Glutamatergic neuron (in vitro differentiated cells): ENCODE data around the gene ETV3L. TPM values are rescaled to one million over a fixed set of nuclear protein-coding genes. Genes with fewer than 3 reads are reported as not detected.

Experiments
- DNase-seq: peaks from one replicate; pipeline ENCODE4 v3.0.0; 2022
- H3K27ac Mint-ChIP-seq: one replicate; pipeline ENCODE4 v1.8.0; 2020; ENCODE audit warnings: mild to moderate bottlenecking, mixed read lengths, inconsistent platforms; ENCODE audit not compliant: unreplicated experiment
- H3K27me3 Mint-ChIP-seq: one replicate; pipeline ENCODE4 v1.8.0; 2020; ENCODE audit warnings: mild to moderate bottlenecking, moderate library complexity, mixed read lengths, inconsistent platforms; ENCODE audit not compliant: unreplicated experiment
- H3K36me3 Mint-ChIP-seq: one replicate; pipeline ENCODE4 v1.8.0; 2020; ENCODE audit warnings: mild to moderate bottlenecking, mixed read lengths, inconsistent platforms; ENCODE audit not compliant: unreplicated experiment
- H3K4me1 Mint-ChIP-seq: one replicate; pipeline ENCODE4 v1.8.0; 2020; ENCODE audit warnings: mild to moderate bottlenecking, low read depth, mixed read lengths, inconsistent platforms; ENCODE audit not compliant: unreplicated experiment
- H3K4me3 Mint-ChIP-seq: one replicate; pipeline ENCODE4 v1.8.0; 2020; ENCODE audit warnings: mild to moderate bottlenecking, mixed read lengths, inconsistent platforms; ENCODE audit not compliant: unreplicated experiment
- H3K9me3 Mint-ChIP-seq: one replicate; pipeline ENCODE4 v1.8.0; 2020; ENCODE audit warnings: mild to moderate bottlenecking, moderate library complexity, mixed read lengths, inconsistent platforms; ENCODE audit not compliant: unreplicated experiment
- total RNA-seq: library from RNA; stranded (reverse); fragmentation: NEBNext Ultra II Directional; extraction: Animal tissue kit (Norgen Biotek cat#: 25700); gene quantifications from one replicate; pipeline ENCODE4 v1.2.1, GENCODE V29; 2021; ENCODE audit not compliant: unreplicated experiment
- TF ChIP-seq, protein P1 (sequence below): fragments of 200-600 bp; sonication (generic); IDR thresholded peaks from one replicate; pipeline ENCODE4 v1.5.0; 2021; ENCODE audit not compliant: partially characterized antibody, unreplicated experiment

Gene ETV3L
- total RNA-seq, 1 donor from 2014 or later = not detected

DNA sequence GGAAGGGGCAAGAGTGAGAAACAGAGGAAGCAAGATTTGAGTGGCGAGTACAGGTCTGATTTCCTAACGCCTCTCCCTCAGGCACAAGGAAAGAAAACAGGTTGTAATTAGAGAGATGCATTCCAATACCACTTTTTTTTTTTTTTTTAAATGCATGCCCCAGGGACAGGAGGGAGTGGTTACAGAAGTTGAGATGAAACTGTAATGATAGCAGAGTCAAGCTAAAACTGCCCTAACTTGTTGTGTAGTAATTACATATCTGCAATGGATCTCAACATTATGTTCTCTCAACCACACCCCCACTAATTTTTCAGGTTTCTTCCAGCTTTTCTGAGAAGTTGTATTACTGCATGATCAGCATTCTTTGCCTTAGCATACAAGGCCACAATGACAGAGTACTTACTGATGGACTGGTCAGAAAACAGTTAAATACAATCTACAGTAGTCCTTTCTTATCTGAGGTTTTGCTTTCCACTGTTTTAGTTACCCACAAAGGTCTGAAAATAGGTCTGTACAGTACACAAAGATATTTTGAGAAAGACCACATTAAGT, 33.1 kb upstream of the ETV3L start:
- Mint-ChIP-seq H3K27ac (no peak overlapping the region), H3K27me3 (peaks cover 9% of the 10 kb centered on the region), H3K4me1 (peaks cover 8% of the 10 kb centered on the region), H3K9me3 (peaks cover 11% of the 10 kb centered on the region), H3K4me3 (no peak overlapping the region), H3K36me3 (no peaks in the 10 kb centered on the region)
- TF ChIP-seq, protein P1, sequence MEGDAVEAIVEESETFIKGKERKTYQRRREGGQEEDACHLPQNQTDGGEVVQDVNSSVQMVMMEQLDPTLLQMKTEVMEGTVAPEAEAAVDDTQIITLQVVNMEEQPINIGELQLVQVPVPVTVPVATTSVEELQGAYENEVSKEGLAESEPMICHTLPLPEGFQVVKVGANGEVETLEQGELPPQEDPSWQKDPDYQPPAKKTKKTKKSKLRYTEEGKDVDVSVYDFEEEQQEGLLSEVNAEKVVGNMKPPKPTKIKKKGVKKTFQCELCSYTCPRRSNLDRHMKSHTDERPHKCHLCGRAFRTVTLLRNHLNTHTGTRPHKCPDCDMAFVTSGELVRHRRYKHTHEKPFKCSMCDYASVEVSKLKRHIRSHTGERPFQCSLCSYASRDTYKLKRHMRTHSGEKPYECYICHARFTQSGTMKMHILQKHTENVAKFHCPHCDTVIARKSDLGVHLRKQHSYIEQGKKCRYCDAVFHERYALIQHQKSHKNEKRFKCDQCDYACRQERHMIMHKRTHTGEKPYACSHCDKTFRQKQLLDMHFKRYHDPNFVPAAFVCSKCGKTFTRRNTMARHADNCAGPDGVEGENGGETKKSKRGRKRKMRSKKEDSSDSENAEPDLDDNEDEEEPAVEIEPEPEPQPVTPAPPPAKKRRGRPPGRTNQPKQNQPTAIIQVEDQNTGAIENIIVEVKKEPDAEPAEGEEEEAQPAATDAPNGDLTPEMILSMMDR = no peak
- no peak for DNase-seq

DNA sequence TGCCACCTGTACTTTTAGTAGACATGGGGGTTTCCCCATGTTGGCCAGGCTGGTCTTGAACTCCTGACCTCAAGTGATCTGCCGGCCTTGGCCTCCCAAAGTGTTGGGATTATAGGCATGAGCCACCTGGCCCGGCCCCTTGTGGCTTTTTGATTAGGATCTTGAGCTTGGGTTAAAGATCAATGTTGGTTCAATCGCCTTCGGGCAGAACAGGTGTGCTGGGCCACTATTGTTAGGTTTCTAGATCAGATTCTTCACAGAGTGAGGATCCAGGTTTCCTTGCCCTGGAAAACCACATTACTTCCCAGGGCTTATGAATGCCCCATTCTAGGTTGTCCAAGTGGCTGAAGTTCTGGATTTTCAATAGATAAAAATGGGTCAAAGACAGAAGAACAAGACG, 32.5 kb upstream of the ETV3L start:
- TF ChIP-seq, protein P1 = no peak
- no peaks in the 10 kb centered on the region for H3K36me3 Mint-ChIP-seq
- DNase-seq = no peak
- H3K27me3 Mint-ChIP-seq = peaks cover 3% of the 10 kb centered on the region
- no peak overlapping the region for H3K4me3 Mint-ChIP-seq
- peaks cover 9% of the 10 kb centered on the region for H3K9me3 Mint-ChIP-seq
- no peak overlapping the region for H3K27ac Mint-ChIP-seq
- peaks cover 8% of the 10 kb centered on the region for H3K4me1 Mint-ChIP-seq

DNA sequence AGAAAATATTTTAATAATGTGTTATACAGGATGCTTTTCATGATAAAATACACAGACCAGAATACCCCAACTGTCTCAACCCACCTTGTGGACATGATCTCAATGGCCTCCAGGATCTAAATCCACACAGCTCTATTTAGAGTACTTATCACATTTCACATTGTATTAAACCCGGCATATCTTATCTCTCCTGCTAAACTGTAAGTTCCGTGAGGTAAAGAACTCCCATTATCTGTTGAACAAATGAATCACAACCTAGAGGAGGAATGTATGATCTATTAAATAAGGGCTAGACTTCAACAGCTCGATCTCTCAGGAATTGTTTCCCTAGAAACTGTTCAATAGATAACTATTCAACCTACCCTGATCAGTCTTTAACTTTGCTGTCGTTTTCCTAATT, 31.7 kb upstream of the ETV3L start:
- H3K4me1 Mint-ChIP-seq = peaks cover 1% of the 10 kb centered on the region

DNA sequence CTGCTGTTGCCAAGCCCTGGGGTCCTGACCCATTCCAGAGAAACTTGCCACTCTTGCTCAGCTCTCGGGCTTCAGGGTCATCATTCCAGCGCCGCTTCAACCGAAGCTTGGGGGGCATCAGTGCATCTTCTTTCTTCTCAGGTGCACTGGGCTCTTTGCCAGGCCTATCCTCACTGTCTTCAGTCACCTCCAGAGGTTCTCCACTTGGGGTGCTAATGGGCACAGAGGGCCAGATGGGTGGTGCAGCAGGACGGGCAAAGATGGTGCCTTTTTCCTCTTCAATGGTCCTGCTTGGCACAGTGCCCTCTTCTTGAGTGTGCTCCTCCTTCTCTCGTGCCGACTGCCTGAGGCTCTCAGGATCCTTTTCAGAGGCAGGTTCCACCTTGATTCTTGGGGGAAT, 25.2 kb upstream of the ETV3L start:
- Mint-ChIP-seq H3K9me3 (no peaks in the 10 kb centered on the region), H3K27me3 (no peaks in the 10 kb centered on the region), H3K4me3 (no peak overlapping the region), H3K27ac (no peak overlapping the region), H3K4me1 (peaks cover 2% of the 10 kb centered on the region), H3K36me3 (peaks cover 4% of the 10 kb centered on the region)
- TF ChIP-seq, protein P1 = no peak
- no peak for DNase-seq

More for the DNA sequence above, 31.7 kb upstream of the ETV3L start:
- TF ChIP-seq, protein P1 = no peak
- no peaks in the 10 kb centered on the region for H3K36me3 Mint-ChIP-seq
- H3K9me3 Mint-ChIP-seq = peaks cover 3% of the 10 kb centered on the region
- H3K4me3 Mint-ChIP-seq = no peak overlapping the region
- no peak for DNase-seq
- H3K27ac Mint-ChIP-seq = no peak overlapping the region
- no peaks in the 10 kb centered on the region for H3K27me3 Mint-ChIP-seq

DNA sequence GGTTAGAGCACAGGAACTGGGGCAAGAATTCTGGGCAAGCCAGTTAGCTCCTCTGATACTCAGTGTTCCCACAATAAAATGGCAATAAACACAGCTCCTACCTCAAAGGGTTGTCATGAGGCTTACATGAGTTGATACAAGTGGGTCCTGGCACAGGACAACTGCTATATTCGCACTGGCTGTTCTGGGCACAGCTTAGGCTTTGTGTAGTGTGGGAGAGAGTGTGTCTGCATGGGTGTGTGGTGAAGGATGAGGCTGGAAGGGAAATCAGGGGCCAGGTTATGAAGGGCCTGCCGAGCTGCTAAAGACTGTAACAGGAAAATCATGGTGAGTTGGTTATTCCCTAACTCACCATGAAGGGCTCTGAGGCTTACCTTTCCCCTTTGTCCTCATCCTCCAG, 19.8 kb upstream of the ETV3L start:
- Mint-ChIP-seq H3K9me3 (peaks cover 8% of the 10 kb centered on the region), H3K4me1 (peaks cover 26% of the 10 kb centered on the region), H3K36me3 (no peaks in the 10 kb centered on the region), H3K27me3 (peaks cover 17% of the 10 kb centered on the region), H3K4me3 (no peak overlapping the region), H3K27ac (no peak overlapping the region)
- TF ChIP-seq, protein P1 = no peak
- DNase-seq = no peak
